Kidney tubule cell (primary cell): ENCODE results near the gene FOXR1.
"Not testable (repeated sequence)": the region's sequence is repeated elsewhere in the genome, so short reads cannot be mapped to it uniquely, and the experiment has no call there.

Source experiments
- DNase-seq: peaks from one replicate; pipeline ENCODE4 v3.0.0-alpha.2; 2018; ENCODE audit warnings: low spot score

The FOXR1 gene

DNA sequence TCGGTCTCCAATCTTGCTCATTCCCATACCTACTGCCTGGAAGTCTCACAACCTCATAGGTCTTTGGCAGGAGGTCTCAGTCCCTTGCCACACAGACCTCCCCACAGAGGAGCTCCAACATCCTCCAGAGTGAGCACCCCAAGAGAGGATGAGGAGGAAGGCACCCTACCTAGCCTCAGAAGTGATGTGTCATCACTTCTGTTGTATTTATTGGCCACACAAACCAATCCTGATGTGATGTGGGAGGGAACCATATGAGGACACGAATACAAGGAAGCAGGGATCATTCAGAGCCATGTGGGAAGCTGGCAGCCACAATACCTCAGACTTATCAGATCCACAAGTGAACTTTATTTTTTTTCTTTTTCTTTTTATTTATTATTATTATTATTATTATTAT lies 24.5 kb upstream of the FOXR1 start:
- no peak for DNase-seq

DNA sequence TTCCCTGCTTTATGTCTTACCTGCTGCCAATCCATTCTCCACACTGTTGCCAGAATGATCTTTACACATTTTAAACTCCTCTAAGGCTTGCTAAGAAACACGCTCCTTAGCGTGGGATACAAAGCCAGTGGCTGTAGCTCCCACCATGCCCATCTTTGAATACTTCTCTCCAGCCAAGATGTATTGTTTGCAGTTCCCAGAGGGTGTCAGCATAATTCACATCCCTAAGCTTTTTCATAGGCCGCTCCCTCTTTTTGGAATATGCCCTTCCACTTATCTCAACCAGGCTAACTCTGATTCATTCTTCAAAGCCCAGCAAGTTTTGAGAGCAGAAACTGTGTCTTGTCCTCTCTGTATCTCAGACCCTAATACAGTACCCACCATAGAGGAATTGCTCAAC lies 23.6 kb upstream of the FOXR1 start:
- no peak for DNase-seq

GRCh38 chr11:118953265-118953664 lies 18.3 kb upstream of the FOXR1 start:
- DNase-seq = no peak

DNA sequence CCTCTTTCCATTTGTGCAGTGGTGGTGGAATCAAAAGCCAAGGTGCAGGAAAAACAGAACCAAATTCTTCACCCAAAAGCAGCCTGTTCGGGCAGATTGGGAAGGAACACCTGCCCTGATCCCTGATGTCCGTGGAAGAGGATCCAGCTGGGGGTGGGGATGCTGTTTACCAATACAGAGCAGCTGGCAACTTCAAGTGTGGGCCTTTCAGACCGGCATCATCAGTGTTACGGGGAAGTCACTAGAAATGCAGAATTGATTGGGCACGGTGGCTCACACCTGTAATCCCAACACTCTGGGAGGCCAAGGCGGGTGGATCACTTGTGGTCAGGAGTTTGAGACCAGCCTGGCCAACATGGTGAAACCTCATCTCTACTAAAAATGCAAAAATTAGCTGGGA lies 17.6 kb upstream of the FOXR1 start:
- DNase-seq = not testable (repeated sequence)

GRCh38 chr11:118956094-118956846 lies 15.3 kb upstream of the FOXR1 start, which contains the start of gene UPK2:
Gene UPK2, plus strand, starts transcription at chr11:118956298. Its CDS starts 53 bp downstream, at chr11:118956351.
- peak; percentile 84 for DNase-seq

GRCh38 chr11:118956847-118957469 lies 14.6 kb upstream of the FOXR1 start:
- DNase-seq = no peak

DNA sequence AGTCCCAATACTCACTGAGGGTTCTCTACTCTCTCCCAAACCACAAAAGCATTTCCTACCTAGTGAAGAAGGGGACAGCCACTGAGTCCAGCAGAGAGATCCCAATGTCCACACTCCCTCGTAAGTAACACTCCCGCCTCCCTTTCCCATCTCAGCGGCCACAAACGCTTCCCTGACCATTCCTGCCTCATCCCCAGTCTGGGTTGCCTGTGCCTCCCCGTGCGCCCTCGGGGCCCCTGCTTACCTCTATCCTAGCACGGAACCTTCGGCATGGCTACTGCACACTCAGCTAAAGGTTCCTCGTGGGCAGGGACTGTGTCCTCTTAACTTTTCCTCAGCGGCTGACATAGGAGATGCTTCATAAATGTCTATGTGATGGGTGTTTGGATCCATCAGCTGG lies 14.0 kb upstream of the FOXR1 start:
- no peak for DNase-seq

DNA sequence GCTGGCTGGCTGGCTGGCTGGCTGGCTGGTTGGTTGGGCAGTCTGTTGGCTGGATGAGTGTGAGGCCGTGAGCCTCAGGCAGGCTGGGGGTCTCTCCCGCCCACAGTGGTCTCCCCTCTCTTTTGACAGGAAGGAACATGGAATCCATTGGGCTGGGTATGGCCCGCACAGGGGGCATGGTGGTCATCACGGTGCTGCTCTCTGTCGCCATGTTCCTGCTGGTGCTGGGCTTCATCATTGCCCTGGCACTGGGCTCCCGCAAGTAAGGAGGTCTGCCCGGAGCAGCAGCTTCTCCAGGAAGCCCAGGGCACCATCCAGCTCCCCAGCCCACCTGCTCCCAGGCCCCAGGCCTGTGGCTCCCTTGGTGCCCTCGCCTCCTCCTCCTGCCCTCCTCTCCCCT lies 13.6 kb upstream of the FOXR1 start:
- DNase-seq = no peak

GRCh38 chr11:118958577-118958976 lies 13.0 kb upstream of the FOXR1 start:
- DNase-seq = no peak

DNA sequence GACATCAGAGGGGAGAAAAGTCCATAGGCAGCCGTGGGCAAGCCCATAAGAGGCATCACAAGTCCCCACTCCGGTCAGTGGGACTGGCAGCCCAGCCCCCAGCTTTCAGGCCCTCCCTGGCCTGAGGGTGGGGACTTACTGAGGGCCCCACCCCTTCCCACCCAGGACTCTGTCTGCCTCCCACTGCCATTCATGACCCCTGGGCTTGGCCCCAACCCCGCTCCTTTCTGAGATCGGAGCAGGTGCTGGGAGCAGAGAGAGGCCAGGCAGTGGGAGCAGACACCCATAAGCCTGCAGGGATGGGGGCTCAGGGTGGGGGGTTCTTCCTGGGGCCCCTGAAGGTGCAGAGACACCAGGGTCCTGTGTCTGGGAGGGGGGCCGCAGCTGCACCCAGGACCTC lies 10.4 kb upstream of the FOXR1 start:
- no peak for DNase-seq

DNA sequence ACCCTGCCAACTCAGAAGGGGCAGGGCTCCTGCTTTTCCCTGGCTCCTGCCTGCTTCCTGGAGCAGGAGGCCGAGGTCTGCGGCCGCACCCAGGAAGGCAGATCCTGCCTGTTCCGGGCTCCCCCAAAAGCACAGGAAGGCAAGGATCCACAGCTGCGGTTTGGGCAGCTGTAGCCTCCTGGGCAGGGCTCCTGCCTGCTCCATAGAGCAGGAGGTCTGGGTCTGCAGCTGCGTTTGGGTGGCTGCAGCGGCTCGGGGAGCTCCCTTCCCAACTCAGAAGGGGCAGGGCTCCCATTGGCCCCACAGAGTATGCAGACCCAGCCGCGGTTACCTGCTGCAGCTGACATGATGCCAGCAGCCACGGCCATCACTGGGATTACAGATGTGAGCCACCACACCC lies 10.0 kb upstream of the FOXR1 start:
- no peak for DNase-seq

GRCh38 chr11:118969508-118969907 lies 2.1 kb upstream of the FOXR1 start:
- not testable (repeated sequence) for DNase-seq

- DNase-seq = no peak
These were observed 2.4 kb downstream of the FOXR1 start for GRCh38 chr11:118973985-118974384.

DNA sequence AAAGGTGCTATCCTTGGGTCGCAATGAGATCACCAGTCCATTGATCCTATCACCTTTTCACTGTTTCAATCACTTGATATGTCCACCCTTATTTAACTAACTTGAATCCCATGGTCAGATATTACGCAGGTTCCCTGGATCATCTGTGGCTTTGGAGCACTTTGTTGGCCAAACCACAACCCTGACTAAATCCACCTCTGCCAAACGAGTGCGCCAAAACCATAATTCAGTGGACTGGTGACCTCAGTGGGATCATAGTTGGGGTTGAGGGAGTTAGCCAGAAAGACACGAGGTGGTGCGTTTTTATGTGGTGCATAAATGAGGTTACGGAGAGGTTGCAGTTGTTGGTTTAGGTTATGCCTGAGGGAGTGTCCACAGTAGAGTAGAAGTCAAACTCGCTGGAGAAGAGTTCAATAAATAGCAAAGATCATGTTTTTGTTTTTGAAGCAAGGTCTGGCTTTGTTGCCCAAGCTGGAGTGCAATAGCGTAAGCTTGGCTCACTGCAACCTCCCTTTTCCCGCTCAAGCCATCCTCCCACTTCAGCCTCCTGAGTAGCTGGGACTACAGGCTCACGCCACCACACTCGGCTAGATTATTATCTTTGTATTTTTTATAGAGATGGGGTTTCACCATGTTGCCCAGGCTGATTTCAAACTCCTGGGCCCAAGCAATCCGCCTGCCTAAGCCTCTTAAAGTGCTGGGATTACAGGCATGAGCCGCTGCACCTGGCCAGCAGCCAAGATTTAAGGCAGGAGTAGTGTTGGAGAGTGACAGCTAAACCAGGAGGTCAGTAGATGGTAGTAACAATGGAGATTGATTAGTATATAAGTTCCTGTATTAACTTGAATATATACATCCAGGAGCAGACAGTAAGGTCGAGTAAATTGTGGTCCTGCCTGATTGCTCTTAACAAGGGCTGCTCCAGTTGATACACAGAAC lies 4.5 kb downstream of the FOXR1 start:
- DNase-seq = no peak

- no peak for DNase-seq
These were observed 7.9 kb downstream of the FOXR1 start for GRCh38 chr11:118979434-118979833.

GRCh38 chr11:118980191-118980881 lies 8.8 kb downstream of the FOXR1 start:
- peak; percentile 30 for DNase-seq

- DNase-seq = not testable (repeated sequence)
These were observed 12.8 kb downstream of the FOXR1 start for GRCh38 chr11:118984337-118984736.

DNA sequence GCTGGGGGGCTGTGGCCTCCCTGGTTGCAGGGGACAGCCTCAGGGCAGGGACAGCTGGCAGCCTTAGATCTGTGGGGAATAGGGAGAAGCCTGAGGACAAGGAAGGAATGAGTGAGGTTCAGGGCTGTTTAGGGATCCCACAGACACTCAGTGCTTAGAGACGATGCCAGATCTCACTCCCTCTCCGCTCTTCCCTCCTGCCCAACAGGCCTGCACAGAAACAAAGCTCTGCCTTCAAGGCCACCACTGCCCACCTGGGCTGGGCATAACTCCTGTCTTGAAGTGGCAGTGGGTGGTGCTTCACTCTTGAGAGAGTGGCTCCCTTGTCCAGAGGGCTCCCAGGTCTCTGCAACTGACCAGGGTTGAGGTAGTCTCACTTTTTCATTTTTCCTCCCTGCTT lies 13.3 kb downstream of the FOXR1 start:
- no peak for DNase-seq

- no peak for DNase-seq
These were observed 16.7 kb downstream of the FOXR1 start for GRCh38 chr11:118988280-118988679.

GRCh38 chr11:118991486-118992038 lies 20.0 kb downstream of the FOXR1 start:
- not testable (repeated sequence) for DNase-seq

GRCh38 chr11:118996926-118997626 lies 25.5 kb downstream of the FOXR1 start:
- DNase-seq = no peak
